Uterus (tissue), 2 donors: ENCODE measurements around the gene TSNAX.

ENCODE experiments used
- POLR2A ChIP-seq, 2 donors: fragments of 450-650 bp; IDR thresholded peaks; one replicate each; pipeline ENCODE4 v1.6.1; 2016; ENCODE audit warnings: antibody characterized with exemption in 2 of 2, mild to moderate bottlenecking in 1 of 2, moderate library complexity in 1 of 2
- TF ChIP-seq, protein P1 (sequence below), 4 experiments: fragments of 200-600 bp in 2 of 4; fragments of 450-650 bp in 2 of 4; sonication (generic) in 2 of 4; IDR thresholded peaks; one replicate each; pipeline ENCODE4 v1.5.1; 2016 to 2019; ENCODE audit warnings: antibody characterized with exemption in 4 of 4, mild to moderate bottlenecking in 2 of 4, moderate library complexity in 1 of 4

- TF ChIP-seq, protein P1, sequence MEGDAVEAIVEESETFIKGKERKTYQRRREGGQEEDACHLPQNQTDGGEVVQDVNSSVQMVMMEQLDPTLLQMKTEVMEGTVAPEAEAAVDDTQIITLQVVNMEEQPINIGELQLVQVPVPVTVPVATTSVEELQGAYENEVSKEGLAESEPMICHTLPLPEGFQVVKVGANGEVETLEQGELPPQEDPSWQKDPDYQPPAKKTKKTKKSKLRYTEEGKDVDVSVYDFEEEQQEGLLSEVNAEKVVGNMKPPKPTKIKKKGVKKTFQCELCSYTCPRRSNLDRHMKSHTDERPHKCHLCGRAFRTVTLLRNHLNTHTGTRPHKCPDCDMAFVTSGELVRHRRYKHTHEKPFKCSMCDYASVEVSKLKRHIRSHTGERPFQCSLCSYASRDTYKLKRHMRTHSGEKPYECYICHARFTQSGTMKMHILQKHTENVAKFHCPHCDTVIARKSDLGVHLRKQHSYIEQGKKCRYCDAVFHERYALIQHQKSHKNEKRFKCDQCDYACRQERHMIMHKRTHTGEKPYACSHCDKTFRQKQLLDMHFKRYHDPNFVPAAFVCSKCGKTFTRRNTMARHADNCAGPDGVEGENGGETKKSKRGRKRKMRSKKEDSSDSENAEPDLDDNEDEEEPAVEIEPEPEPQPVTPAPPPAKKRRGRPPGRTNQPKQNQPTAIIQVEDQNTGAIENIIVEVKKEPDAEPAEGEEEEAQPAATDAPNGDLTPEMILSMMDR (IDR thresholded peaks at IDR 0.05): no peak
- TF ChIP-seq POLR2A (IDR thresholded peaks at IDR 0.05): no peak
Observed at GRCh38 chr1:231564373-231564772, 35.9 kb downstream of the TSNAX start.
